CD4-positive, alpha-beta T cell (primary cell): Measurements from ENCODE around the gene EYA2. TPM values are rescaled to one million over a fixed set of nuclear protein-coding genes. Genes with fewer than 3 reads are reported as not detected.

Experiments used
- ATAC-seq: fragments of 200-7000 bp; cut with Tn5 transposase; one replicate; pipeline ENCODE4 v1.10.0; 2022; ENCODE audit warnings: mild to moderate bottlenecking; ENCODE audit not compliant: poor library complexity
- CTCF ChIA-PET: fragments of 350-600 bp; sonication (Branson Sonifier 250); formaldehyde crosslinking; loops from one replicate; lab custom pipeline; 2021; ENCODE audit warnings: antibody characterized with exemption, inconsistent platforms; lab: Charles Lee
- POLR2A ChIA-PET: fragments of 350-600 bp; sonication (Branson Sonifier 250); formaldehyde crosslinking; loops from one replicate; lab custom pipeline; 2021; ENCODE audit warnings: antibody characterized with exemption, inconsistent platforms; lab: Charles Lee
- DNase-seq, 14 experiments: peaks; one replicate each; pipeline ENCODE4 v3.0.0-alpha.2; 2013 to 2020; ENCODE audit warnings: mixed read lengths in 2 of 14
- H3K27ac ChIP-seq, 2 donors: one replicate each; pipeline versions ENCODE4 v1.5.1 to v1.7.0; 2013; ENCODE audit warnings: low read length in 2 of 2, low read depth in 1 of 2, mild to moderate bottlenecking in 1 of 2
- H3K27me3 ChIP-seq, 2 experiments: 1 replicate in 1 of 2; 2 replicates in 1 of 2; pipeline versions ENCODE4 v1.6.1 to v1.7.0; 2013; ENCODE audit warnings: low read length in 2 of 2, control low read depth in 1 of 2, mild to moderate bottlenecking in 1 of 2, moderate library complexity in 1 of 2; ENCODE audit not compliant: insufficient read depth in 2 of 2, control insufficient read depth in 1 of 2
- H3K36me3 ChIP-seq: one replicate; pipeline ENCODE4 v1.6.1; 2013; ENCODE audit warnings: low read length, control low read depth; ENCODE audit not compliant: insufficient read depth
- H3K4me1 ChIP-seq: one replicate; pipeline ENCODE4 v1.6.1; 2013; ENCODE audit warnings: low read length, control low read depth; ENCODE audit not compliant: insufficient read depth
- H3K4me3 ChIP-seq: one replicate; pipeline ENCODE4 v1.5.1; 2013; ENCODE audit warnings: mild to moderate bottlenecking, low read length, moderate library complexity
- H3K9me3 ChIP-seq, 2 experiments: 1 replicate in 1 of 2; 2 replicates in 1 of 2; pipeline versions ENCODE4 v1.6.1 to v1.7.0; 2013; ENCODE audit warnings: low read length in 2 of 2, mild to moderate bottlenecking in 2 of 2, control low read depth in 1 of 2, moderate library complexity in 1 of 2; ENCODE audit not compliant: control insufficient read depth in 1 of 2, insufficient read depth in 1 of 2
- H3K27ac Mint-ChIP-seq: one replicate; pipeline ENCODE4 v1.8.0; 2020; ENCODE audit warnings: mixed read lengths
- H3K27me3 Mint-ChIP-seq: one replicate; pipeline ENCODE4 v1.8.0; 2021; ENCODE audit warnings: mixed read lengths
- H3K36me3 Mint-ChIP-seq: one replicate; pipeline ENCODE4 v1.8.0; 2021; ENCODE audit warnings: low read depth, mixed read lengths
- H3K4me1 Mint-ChIP-seq: one replicate; pipeline ENCODE4 v1.8.0; 2021; ENCODE audit warnings: low read depth, mixed read lengths
- H3K4me3 Mint-ChIP-seq: one replicate; pipeline ENCODE4 v1.8.0; 2020; ENCODE audit warnings: mild to moderate bottlenecking, mixed read lengths
- H3K9me3 Mint-ChIP-seq: one replicate; pipeline ENCODE4 v1.8.0; 2020; ENCODE audit warnings: mixed read lengths
- intact Hi-C, 2 experiments: fragments of 100-400 bp; cut with DNase I in 1 of 2; cut with micrococcal nuclease in 1 of 2; formaldehyde crosslinking; loops; one replicate each; pipeline versions ENCODE4 v1.15.1 to v1.9.0; 2023 to 2025; cut with DNase I, micrococcal nuclease
- total RNA-seq, 174 experiments: library from RNA in 2 of 174; stranded (reverse) in 2 of 174; gene quantifications; one replicate each; pipeline ENCODE4 v1.2.3 and lab custom pipeline; 2021 to 2026
- TF ChIP-seq, protein P1 (sequence below): fragments of 200-600 bp; IDR thresholded peaks from one replicate; pipeline ENCODE4 v1.8.0; 2022; ENCODE audit warnings: antibody characterized with exemption, mild to moderate bottlenecking

The EYA2 gene
- total RNA-seq, 2 experiments from 2014 or later, result not detected

DNA sequence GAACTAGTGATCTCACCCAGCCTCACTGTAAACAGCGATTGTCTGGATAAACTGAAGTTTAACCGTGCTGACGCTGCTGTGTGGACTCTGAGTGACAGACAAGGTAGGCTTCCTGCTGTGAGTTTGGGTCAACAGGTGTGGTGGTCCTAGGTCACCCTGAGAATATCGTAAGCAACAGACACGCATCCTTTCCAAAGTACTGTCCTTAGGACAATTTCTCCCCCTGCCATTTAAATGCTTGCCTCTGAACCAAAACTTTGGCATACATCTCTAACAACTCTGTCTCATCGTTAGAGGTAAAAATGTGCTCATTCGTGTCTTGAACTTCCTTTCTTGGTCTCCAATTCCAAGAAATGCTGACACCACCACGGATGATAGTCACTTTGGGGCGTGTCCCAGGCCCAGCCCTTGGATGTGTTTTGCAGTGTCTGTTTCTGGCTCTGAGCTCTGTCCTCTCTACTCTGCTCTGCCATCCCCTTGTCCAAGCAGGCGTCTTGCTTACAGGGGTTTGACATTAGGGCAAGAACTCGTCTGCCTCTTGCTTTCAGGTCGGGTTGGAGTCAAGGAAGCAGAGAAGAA, 95.5 kb downstream of the EYA2 start:
- H3K27me3 ChIP-seq, result no peaks in the 10 kb centered on the region
- TF ChIP-seq, protein P1, sequence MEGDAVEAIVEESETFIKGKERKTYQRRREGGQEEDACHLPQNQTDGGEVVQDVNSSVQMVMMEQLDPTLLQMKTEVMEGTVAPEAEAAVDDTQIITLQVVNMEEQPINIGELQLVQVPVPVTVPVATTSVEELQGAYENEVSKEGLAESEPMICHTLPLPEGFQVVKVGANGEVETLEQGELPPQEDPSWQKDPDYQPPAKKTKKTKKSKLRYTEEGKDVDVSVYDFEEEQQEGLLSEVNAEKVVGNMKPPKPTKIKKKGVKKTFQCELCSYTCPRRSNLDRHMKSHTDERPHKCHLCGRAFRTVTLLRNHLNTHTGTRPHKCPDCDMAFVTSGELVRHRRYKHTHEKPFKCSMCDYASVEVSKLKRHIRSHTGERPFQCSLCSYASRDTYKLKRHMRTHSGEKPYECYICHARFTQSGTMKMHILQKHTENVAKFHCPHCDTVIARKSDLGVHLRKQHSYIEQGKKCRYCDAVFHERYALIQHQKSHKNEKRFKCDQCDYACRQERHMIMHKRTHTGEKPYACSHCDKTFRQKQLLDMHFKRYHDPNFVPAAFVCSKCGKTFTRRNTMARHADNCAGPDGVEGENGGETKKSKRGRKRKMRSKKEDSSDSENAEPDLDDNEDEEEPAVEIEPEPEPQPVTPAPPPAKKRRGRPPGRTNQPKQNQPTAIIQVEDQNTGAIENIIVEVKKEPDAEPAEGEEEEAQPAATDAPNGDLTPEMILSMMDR, result no peak
- H3K9me3 ChIP-seq, result no peaks in the 10 kb centered on the region
- no peaks in the 10 kb centered on the region for H3K36me3 ChIP-seq
- H3K9me3 Mint-ChIP-seq, result no peaks in the 10 kb centered on the region
- no peak overlapping the region for H3K27ac Mint-ChIP-seq
- H3K4me3 Mint-ChIP-seq, result no peak overlapping the region
- POLR2A ChIA-PET, result no interaction called here
- DNase-seq (peak in 1 of 14 experiments; percentile 25), ATAC-seq (no peak)
- H3K36me3 Mint-ChIP-seq, result no peaks in the 10 kb centered on the region
- no peak overlapping the region for H3K27ac ChIP-seq
- peaks cover 27% of the 10 kb centered on the region for H3K27me3 Mint-ChIP-seq
- peaks cover 13% of the 10 kb centered on the region for H3K4me1 Mint-ChIP-seq
- peaks cover 5% of the 10 kb centered on the region for H3K4me1 ChIP-seq
- intact Hi-C loops, result no loop called here
- CTCF ChIA-PET, result no interaction called here
- H3K4me3 ChIP-seq, result no peak overlapping the region

DNA sequence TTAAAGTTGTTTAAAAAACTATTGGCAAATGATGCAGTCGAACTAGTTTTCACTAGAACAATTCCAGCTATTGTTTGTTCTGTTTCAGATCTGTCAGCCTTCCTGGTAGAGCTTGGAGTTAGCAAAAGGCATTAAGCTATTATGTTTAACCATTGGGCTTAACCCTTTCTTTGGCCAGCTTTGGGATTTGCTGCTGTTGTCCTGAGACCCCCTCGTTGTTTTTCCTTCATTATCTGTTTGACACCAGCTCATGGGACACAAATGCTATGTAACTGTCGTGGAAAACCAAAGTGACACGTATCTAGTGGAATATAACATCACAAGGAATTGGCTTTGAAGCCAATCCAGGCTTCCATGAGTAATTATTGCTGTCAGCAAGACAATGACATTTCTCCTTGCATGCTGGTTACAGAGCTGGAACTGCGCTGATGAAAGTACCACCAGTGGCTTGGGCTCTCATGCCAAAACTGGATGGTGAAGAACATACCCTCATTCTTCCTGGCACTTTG, 96.0 kb downstream of the EYA2 start:
- ATAC-seq (no peak), DNase-seq (no peak)
- CTCF ChIA-PET, result no interaction called here
- Mint-ChIP-seq H3K36me3 (no peaks in the 10 kb centered on the region), H3K9me3 (no peaks in the 10 kb centered on the region), H3K4me1 (peaks cover 13% of the 10 kb centered on the region), H3K27me3 (peaks cover 25% of the 10 kb centered on the region), H3K27ac (no peak overlapping the region), H3K4me3 (no peak overlapping the region)
- peaks cover 5% of the 10 kb centered on the region for H3K4me1 ChIP-seq
- no peak overlapping the region for H3K4me3 ChIP-seq
- intact Hi-C loops, result no loop called here
- no peak overlapping the region for H3K27ac ChIP-seq
- H3K36me3 ChIP-seq, result no peaks in the 10 kb centered on the region
- TF ChIP-seq, protein P1, result no peak
- POLR2A ChIA-PET, result no interaction called here
- no peaks in the 10 kb centered on the region for H3K27me3 ChIP-seq
- H3K9me3 ChIP-seq, result no peaks in the 10 kb centered on the region

DNA sequence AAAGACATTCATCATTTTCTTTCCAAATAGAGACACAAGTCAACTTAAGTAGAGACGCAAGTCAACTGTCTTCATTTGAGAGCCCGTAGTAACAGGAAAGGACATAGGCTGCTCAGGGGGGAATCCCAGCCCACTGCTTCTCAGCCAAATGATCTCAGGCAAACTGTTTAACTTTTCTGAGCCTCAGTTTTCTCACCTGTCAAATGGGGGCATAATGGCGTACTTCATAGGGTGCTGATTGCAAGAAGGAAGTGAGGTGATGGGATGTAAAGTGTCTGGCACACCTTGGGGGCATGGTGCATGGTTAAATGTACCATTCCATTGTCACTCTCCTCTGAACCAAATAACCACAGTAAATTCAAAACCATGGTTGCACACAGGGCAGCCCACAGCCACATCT, 96.5 kb downstream of the EYA2 start:
- no peak overlapping the region for H3K27ac Mint-ChIP-seq

More for the DNA sequence above, 96.5 kb downstream of the EYA2 start:
- CTCF ChIA-PET, result no interaction called here
- Histone ChIP-seq H3K36me3 (no peaks in the 10 kb centered on the region), H3K27ac (no peak overlapping the region), H3K27me3 (no peaks in the 10 kb centered on the region), H3K4me3 (no peak overlapping the region), H3K9me3 (no peaks in the 10 kb centered on the region), H3K4me1 (peaks cover 5% of the 10 kb centered on the region)
- ATAC-seq, result no peak
- H3K27me3 Mint-ChIP-seq, result peaks cover 31% of the 10 kb centered on the region
- POLR2A ChIA-PET, result no interaction called here
- H3K4me1 Mint-ChIP-seq, result peaks cover 13% of the 10 kb centered on the region
- H3K36me3 Mint-ChIP-seq, result no peaks in the 10 kb centered on the region
- DNase-seq, result no peak
- H3K4me3 Mint-ChIP-seq, result no peak overlapping the region
- no peaks in the 10 kb centered on the region for H3K9me3 Mint-ChIP-seq
- intact Hi-C loops, result no loop called here
- TF ChIP-seq, protein P1, result no peak
